HG02610 (cell line): ENCODE measurements around the gene FLRT3.

ENCODE experiments used
- ATAC-seq: cut with Tn5 transposase; IDR thresholded peaks from one replicate; pipeline ENCODE4 v1.9.1; 2021; ENCODE audit warnings: mild to moderate bottlenecking, moderate library complexity; ENCODE audit not compliant: unreplicated experiment

Gene FLRT3

GRCh38 chr20:14337400-14338171, at the start of gene FLRT3:
FLRT3 (minus strand) TSS chr20:14337612; CDS start chr20:14327506, 10,106 bp downstream.
- peak; percentile 94 for ATAC-seq

- no peak for ATAC-seq
These were observed 49.3 kb upstream of the FLRT3 start for GRCh38 chr20:14386726-14387125.

- no peak for ATAC-seq
These were observed 47.8 kb upstream of the FLRT3 start for GRCh38 chr20:14385176-14385740.

GRCh38 chr20:14384416-14385175, 47.2 kb upstream of the FLRT3 start:
- ATAC-seq = no peak

- no peak for ATAC-seq
These were observed 45.9 kb upstream of the FLRT3 start for GRCh38 chr20:14383335-14383734.

GRCh38 chr20:14378326-14378725, 40.9 kb upstream of the FLRT3 start:
- ATAC-seq = no peak

- ATAC-seq = no peak
These were observed 38.1 kb upstream of the FLRT3 start for GRCh38 chr20:14375416-14375985.

GRCh38 chr20:14374196-14374595, 36.8 kb upstream of the FLRT3 start:
- no peak for ATAC-seq

- no peak for ATAC-seq
These were observed 24.3 kb upstream of the FLRT3 start for GRCh38 chr20:14361509-14362345.

GRCh38 chr20:14360416-14360815, 23.0 kb upstream of the FLRT3 start:
- ATAC-seq = no peak

GRCh38 chr20:14355791-14356190, 18.4 kb upstream of the FLRT3 start:
- ATAC-seq = no peak

- no peak for ATAC-seq
These were observed 7.3 kb upstream of the FLRT3 start for GRCh38 chr20:14344746-14345145.

GRCh38 chr20:14343491-14344065, 6.2 kb upstream of the FLRT3 start:
- ATAC-seq = no peak

GRCh38 chr20:14342918-14343317, 5.5 kb upstream of the FLRT3 start:
- ATAC-seq = no peak

- ATAC-seq = no peak
These were observed 4.4 kb upstream of the FLRT3 start for GRCh38 chr20:14341801-14342200.

GRCh38 chr20:14336686-14337085, 726 bp downstream of the FLRT3 start:
- ATAC-seq = no peak

- ATAC-seq = no peak
These were observed 2.4 kb downstream of the FLRT3 start for GRCh38 chr20:14335052-14335451.

GRCh38 chr20:14334306-14334930, 3.0 kb downstream of the FLRT3 start:
- ATAC-seq = no peak

- no peak for ATAC-seq
These were observed 3.7 kb downstream of the FLRT3 start for GRCh38 chr20:14333721-14334120.

- ATAC-seq = no peak
These were observed 4.5 kb downstream of the FLRT3 start for GRCh38 chr20:14332866-14333265.
